ENCODE measurements around the gene NR1D2.

Gene NR1D2

DNA sequence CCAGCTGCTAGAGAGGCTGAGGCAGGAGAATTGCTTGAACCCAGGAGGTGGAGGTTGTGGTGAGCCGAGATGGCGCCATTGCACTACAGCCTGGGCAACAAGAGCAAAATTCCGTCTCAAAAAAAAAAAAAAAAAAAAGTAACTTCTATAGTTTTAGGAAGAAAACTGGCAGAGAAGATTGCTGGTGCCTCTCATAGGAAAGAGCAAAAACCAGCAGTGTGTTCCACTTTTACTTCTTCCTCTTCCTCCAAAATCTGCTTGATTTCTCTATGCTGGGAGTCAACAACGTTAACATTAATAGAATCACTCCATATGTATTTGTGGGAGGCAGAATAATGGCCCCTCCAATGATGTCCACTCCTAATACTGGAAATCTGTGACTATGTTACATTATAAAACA lies 12.5 kb upstream of the NR1D2 start:
- no peak for DNase-seq (ENCODE audit: low read depth)
- TF ChIP-seq, protein P1, sequence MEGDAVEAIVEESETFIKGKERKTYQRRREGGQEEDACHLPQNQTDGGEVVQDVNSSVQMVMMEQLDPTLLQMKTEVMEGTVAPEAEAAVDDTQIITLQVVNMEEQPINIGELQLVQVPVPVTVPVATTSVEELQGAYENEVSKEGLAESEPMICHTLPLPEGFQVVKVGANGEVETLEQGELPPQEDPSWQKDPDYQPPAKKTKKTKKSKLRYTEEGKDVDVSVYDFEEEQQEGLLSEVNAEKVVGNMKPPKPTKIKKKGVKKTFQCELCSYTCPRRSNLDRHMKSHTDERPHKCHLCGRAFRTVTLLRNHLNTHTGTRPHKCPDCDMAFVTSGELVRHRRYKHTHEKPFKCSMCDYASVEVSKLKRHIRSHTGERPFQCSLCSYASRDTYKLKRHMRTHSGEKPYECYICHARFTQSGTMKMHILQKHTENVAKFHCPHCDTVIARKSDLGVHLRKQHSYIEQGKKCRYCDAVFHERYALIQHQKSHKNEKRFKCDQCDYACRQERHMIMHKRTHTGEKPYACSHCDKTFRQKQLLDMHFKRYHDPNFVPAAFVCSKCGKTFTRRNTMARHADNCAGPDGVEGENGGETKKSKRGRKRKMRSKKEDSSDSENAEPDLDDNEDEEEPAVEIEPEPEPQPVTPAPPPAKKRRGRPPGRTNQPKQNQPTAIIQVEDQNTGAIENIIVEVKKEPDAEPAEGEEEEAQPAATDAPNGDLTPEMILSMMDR (conservative IDR thresholded peaks at IDR 0.05; ENCODE audit: low read length) = no peak
- no peak overlapping the region for H3K4me3 ChIP-seq (ENCODE audit: low read length)

DNA sequence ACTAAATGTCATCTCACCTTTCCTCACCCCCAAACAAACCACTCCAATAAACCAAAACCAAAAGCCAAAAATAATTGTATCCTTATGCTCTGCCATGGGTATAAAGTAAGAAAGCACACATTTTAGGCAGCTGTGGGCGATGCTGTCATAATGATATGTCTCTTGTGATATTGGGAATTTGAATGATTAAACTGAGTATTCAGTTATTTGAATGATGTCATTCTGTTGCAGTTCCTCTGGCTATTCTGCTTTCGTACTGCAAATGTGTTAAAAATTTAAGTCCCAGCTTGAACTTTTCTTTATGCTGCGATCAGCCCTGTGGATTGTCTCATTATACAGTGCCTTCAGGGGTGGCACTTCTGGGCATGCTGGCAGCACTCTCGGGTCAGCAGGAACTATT lies 10.8 kb upstream of the NR1D2 start:
- TF ChIP-seq, protein P1 (conservative IDR thresholded peaks at IDR 0.05; ENCODE audit: low read length) = no peak
- no peak for DNase-seq (ENCODE audit: low read depth)
- H3K4me3 ChIP-seq (ENCODE audit: low read length) = no peak overlapping the region

DNA sequence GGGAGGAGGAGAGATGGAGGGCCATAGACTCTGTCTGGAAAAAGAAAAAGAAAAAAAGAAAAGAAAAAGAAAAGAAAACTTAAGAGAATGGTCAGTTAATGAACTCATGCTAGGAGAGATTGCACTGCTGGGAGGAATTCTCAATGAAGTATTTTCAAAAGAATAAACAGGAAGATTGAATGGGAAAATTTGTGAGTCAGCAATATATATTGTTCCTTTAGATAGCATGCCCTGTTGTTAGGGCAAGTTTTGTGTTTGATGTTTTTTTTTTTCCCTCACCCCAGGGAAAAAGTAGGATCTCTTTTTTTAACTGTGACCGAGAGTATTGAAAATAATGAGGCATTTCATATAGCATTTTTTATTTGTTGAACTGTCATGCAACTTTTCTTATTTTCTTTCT lies 7.8 kb upstream of the NR1D2 start:
- no peak for DNase-seq (ENCODE audit: low read depth)
- H3K4me3 ChIP-seq (ENCODE audit: low read length) = no peak overlapping the region
- TF ChIP-seq, protein P1 (conservative IDR thresholded peaks at IDR 0.05; ENCODE audit: low read length) = no peak

DNA sequence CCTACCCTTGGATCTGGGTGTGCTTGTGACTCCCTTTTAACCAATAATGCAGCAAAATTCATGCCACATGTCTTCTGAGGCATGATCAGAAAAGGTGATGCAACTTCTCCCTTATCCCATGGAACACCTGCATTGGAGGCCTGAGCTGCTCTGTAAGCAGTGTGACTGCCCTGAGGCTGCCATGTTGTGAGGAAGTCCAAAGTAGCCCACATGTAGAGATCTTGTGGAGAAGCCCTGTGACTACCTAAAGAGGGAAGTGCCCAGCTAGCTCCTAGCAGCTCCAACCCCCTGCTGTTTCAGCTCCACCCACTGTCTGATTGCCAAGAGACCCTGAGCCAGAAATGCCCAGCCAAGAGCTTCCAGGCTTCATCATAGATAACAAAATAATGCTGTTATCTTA lies 6.4 kb upstream of the NR1D2 start:
- no peak for DNase-seq (ENCODE audit: low read depth)
- TF ChIP-seq, protein P1 (conservative IDR thresholded peaks at IDR 0.05; ENCODE audit: low read length) = no peak
- H3K4me3 ChIP-seq (ENCODE audit: low read length) = no peak overlapping the region

DNA sequence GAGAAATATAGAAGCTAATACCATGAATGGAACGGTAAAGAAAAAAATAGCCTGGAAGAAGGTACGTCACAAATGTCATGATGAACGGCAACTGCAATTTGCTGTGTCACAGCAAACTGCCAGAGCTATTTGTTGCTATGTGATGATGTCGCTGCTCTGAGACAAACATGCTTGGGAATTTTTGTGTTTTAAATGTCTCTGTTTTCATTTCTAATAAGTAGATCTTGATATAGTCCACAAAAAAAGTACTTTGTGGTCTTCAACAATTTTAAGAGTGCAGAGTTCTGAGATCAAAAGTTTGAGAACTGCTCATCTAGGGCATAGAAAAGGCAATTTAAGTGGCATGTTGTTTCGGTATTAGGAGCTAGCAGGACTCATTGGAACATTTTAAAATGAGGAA lies 4.3 kb upstream of the NR1D2 start:
- TF ChIP-seq, protein P1 (conservative IDR thresholded peaks at IDR 0.05; ENCODE audit: low read length) = no peak
- H3K4me3 ChIP-seq (ENCODE audit: low read length) = no peak overlapping the region
- DNase-seq (ENCODE audit: low read depth) = no peak

DNA sequence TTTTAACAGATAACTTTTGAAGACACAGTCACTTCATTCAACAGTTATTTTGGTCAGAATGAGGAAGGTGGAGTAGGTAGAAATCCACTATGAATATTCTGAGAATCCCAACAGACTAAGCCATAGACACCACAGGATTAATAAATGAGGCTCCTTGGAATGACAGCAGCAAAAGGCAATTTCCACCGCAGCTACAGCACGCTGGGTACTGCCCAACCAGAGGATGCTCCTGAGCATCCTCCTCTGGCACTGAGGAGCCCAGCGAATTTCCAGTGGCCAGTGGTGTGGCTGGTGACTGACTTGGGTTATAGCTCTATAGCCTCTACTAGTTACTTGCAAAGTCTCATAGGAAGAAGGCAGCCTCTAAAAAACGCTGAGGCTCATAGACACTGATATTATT lies 3.6 kb upstream of the NR1D2 start:
- DNase-seq (ENCODE audit: low read depth) = no peak
- H3K4me3 ChIP-seq (ENCODE audit: low read length) = no peak overlapping the region
- TF ChIP-seq, protein P1 (conservative IDR thresholded peaks at IDR 0.05; ENCODE audit: low read length) = no peak

DNA sequence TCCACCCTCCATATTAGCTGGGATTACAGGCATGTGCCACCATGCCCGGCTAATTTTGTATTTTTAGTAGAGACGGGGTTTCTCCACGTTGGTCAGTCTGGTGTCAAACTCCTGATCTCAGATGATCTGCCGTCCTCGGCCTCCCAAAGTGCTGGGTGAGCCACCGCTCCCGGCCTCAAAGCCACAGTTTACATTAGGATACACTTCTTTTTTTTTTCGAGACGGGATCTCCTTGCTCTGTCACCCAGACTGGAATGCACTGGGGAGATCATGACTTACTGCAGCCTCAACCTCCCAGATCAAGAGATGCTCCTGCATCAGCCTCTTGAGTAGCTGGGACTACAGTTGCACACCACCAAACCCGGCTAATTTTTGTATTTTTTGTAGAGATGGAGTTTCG lies 2.5 kb upstream of the NR1D2 start:
- no peak for DNase-seq (ENCODE audit: low read depth)
- TF ChIP-seq, protein P1 (conservative IDR thresholded peaks at IDR 0.05; ENCODE audit: low read length) = no peak
- H3K4me3 ChIP-seq (ENCODE audit: low read length) = no peak overlapping the region

All from AG10803 (cell line).